K562 (cell line): ENCODE measurements around the gene AQP1. TPM values are rescaled to one million over a fixed set of nuclear protein-coding genes. Genes with fewer than 3 reads are reported as not detected.

Experiments
- ATAC-seq: fragments of 200-7000 bp; cut with Tn5 transposase; 3 replicates; pipeline ENCODE4 v1.9.1; 2020; ENCODE audit warnings: moderate library complexity
- BruUV-seq: library from RNA; stranded (reverse); fragments of 400-500 nt; replicated peaks from 2 replicates; lab custom pipeline; 2021; lab: Mats Ljungman, UMichigan
- CTCF ChIA-PET: fragments of 300-600 bp; formaldehyde crosslinking; extraction: SDS; loops from one replicate; lab custom pipeline; 2021; ENCODE audit warnings: low intra/inter-chr PET ratio; lab: Yijun Ruan, JAX
- POLR2A ChIA-PET: fragments of 300-600, 350-650 bp; sonication (Branson Sonifier 250); formaldehyde crosslinking; extraction: SDS; loops from one replicate; lab custom pipeline; 2021; ENCODE audit warnings: antibody characterized with exemption, inconsistent platforms; lab: Yijun Ruan, JAX
- DNase-seq, 4 experiments: peaks; one replicate each; pipeline versions ENCODE4 v3.0.0 to v3.0.0-alpha.2; 2011 to 2018; ENCODE audit warnings: low spot score in 3 of 4, mixed read lengths in 3 of 4; ENCODE audit errors: extremely low read depth in 1 of 4
- FAIRE-seq: peaks from 2 replicates; lab custom pipeline; 2011; peaks lifted over from hg19 to GRCh38; lab: Jason Lieb, UNC
- H2AFZ ChIP-seq: 2 replicates; pipeline ENCODE4 v1.6.0; 2011; ENCODE audit warnings: low read depth, low read length, control low read depth, inconsistent platforms
- H3K27ac ChIP-seq: fragments of 200-600 bp; 3 replicates; pipeline ENCODE4 v1.8.0; 2011; ENCODE audit warnings: low read depth, mild to moderate bottlenecking, control low read depth, inconsistent platforms, low read length, moderate library complexity, mixed read lengths; ENCODE audit errors: extremely low read depth
- H3K27me3 ChIP-seq, 2 experiments: fragments of 300-600 bp in 1 of 2; 2 replicates in 1 of 2; 3 replicates in 1 of 2; pipeline versions ENCODE4 v1.6.0 to v1.8.0; 2011; ENCODE audit warnings: inconsistent platforms in 2 of 2, low read length in 2 of 2, mild to moderate bottlenecking in 1 of 2, mixed read lengths in 1 of 2, moderate library complexity in 1 of 2; ENCODE audit not compliant: control insufficient read depth in 2 of 2, insufficient read depth in 2 of 2
- H3K36me3 ChIP-seq: fragments of 300-600 bp; 3 replicates; pipeline ENCODE4 v1.8.0; 2011; ENCODE audit warnings: mild to moderate bottlenecking, low read length, inconsistent platforms; ENCODE audit not compliant: control insufficient read depth, insufficient read depth
- H3K4me1 ChIP-seq, 2 experiments: fragments of 200-600 bp in 1 of 2; replicated peaks in 1 of 2; 2 replicates in 1 of 2; 3 replicates in 1 of 2; pipeline versions ENCODE4 v1.5.1 to v1.8.0; 2011; ENCODE audit warnings: inconsistent platforms in 2 of 2, low read length in 2 of 2, mild to moderate bottlenecking in 1 of 2, mixed read lengths in 1 of 2, moderate library complexity in 1 of 2; ENCODE audit not compliant: control insufficient read depth in 2 of 2, insufficient read depth in 2 of 2
- H3K4me2 ChIP-seq: 2 replicates; pipeline ENCODE4 v1.6.1; 2011; ENCODE audit warnings: low read length, control low read depth, inconsistent platforms, mixed read lengths; ENCODE audit not compliant: insufficient read depth
- H3K4me3 ChIP-seq: fragments of 200-600 bp; sonication (generic), shearing (Covaris generic); 2 replicates; pipeline ENCODE4 v1.5.1; 2016; ENCODE audit warnings: control low read depth, inconsistent platforms
- H3K79me2 ChIP-seq: fragments of 200-600 bp; 3 replicates; pipeline ENCODE4 v1.8.0; 2011; ENCODE audit warnings: low read length, inconsistent platforms; ENCODE audit not compliant: control insufficient read depth, insufficient read depth
- H3K9ac ChIP-seq, 2 experiments: 2 replicates each; pipeline versions ENCODE4 v1.6.0 to v1.6.1; 2011; ENCODE audit warnings: low read depth in 2 of 2, low read length in 2 of 2, control low read depth in 1 of 2, inconsistent platforms in 1 of 2, mild to moderate bottlenecking in 1 of 2, mixed read lengths in 1 of 2; ENCODE audit not compliant: insufficient read depth in 1 of 2
- H3K9me1 ChIP-seq: one replicate; pipeline ENCODE4 v1.6.0; 2011; ENCODE audit warnings: inconsistent platforms, mild to moderate bottlenecking, low read length, moderate library complexity; ENCODE audit not compliant: control insufficient read depth, insufficient read depth
- H3K9me3 ChIP-seq: replicated peaks from 2 replicates; pipeline ENCODE4 v1.5.1; 2011; ENCODE audit warnings: low read depth, low read length, inconsistent platforms; ENCODE audit not compliant: control insufficient read depth, insufficient read depth
- H4K20me1 ChIP-seq: replicated peaks from 2 replicates; pipeline ENCODE4 v1.6.1; 2011; ENCODE audit warnings: low read length, inconsistent platforms, mixed read lengths; ENCODE audit not compliant: control insufficient read depth, insufficient read depth
- KLF13 ChIP-seq: fragments of 450-650 bp; IDR thresholded peaks from 2 replicates; pipeline ENCODE4 v1.6.1; 2016; ENCODE audit warnings: missing genetic modification characterization, low read depth, mild to moderate bottlenecking, missing compliant biosample characterization, moderate library complexity, borderline replicate concordance
- MTA2 ChIP-seq: fragments of 450-650 bp; IDR thresholded peaks from 2 replicates; pipeline ENCODE4 v1.6.1; 2016; ENCODE audit warnings: low read depth
- RB1 ChIP-seq: fragments of 450-650 bp; IDR thresholded peaks from 2 replicates; pipeline ENCODE4 v1.6.1; 2017; ENCODE audit warnings: low read depth, mild to moderate bottlenecking
- RBM15 ChIP-seq: fragments of 200-400 bp; formaldehyde crosslinking; IDR thresholded peaks from 2 replicates; pipeline ENCODE4 v1.6.1; 2018; ENCODE audit warnings: mild to moderate bottlenecking, low read length, moderate library complexity; ENCODE audit not compliant: insufficient read depth
- STAG1 ChIP-seq: sonication (generic); formaldehyde crosslinking; IDR thresholded peaks from 2 replicates; pipeline ENCODE4 v1.5.0; 2020; ENCODE audit warnings: missing genetic modification reagents, borderline replicate concordance
- TEAD4 ChIP-seq, 2 experiments: sonication (generic) in 1 of 2; formaldehyde crosslinking in 1 of 2; IDR thresholded peaks; 2 replicates each; pipeline versions ENCODE4 v1.6.1 to v1.8.0; 2012 to 2022; ENCODE audit warnings: borderline replicate concordance in 1 of 2, inconsistent platforms in 1 of 2, low read length in 1 of 2, mild to moderate bottlenecking in 1 of 2, missing genetic modification reagents in 1 of 2
- TOE1 ChIP-seq, 2 experiments: fragments of 450-650 bp in 1 of 2; sonication (generic) in 1 of 2; formaldehyde crosslinking in 1 of 2; IDR thresholded peaks; 2 replicates each; pipeline versions ENCODE4 v1.7.1 to v1.8.0; 2016 to 2022; ENCODE audit warnings: borderline replicate concordance in 2 of 2, mild to moderate bottlenecking in 2 of 2, antibody characterized with exemption in 1 of 2, inconsistent platforms in 1 of 2, low read depth in 1 of 2, missing genetic modification reagents in 1 of 2, moderate library complexity in 1 of 2
- ZFP91 ChIP-seq: sonication (generic); formaldehyde crosslinking; IDR thresholded peaks from 2 replicates; pipeline ENCODE4 v1.8.0; 2022; ENCODE audit warnings: mild to moderate bottlenecking, missing genetic modification reagents
- WGBS: fragments of 100-300 bp; shearing (Covaris generic); methylation state at CpG from one replicate; pipeline ENCODE4 v1.1.6; 2016; ENCODE audit warnings: low coverage, mixed read lengths; ENCODE audit not compliant: insufficient coverage; ENCODE audit errors: missing lambda C conversion rate; 5-methylcytosine and 5-hydroxymethylcytosine counted together
- in situ Hi-C: fragments of 300-500 bp; cut with MboI; formaldehyde crosslinking; loops from 4 replicates; pipeline ENCODE4 v1.15.0; 2018; ENCODE audit warnings: inconsistent platforms, mixed read lengths
- intact Hi-C: fragments of 100-400 bp; cut with micrococcal nuclease; formaldehyde crosslinking; loops from 2 replicates; pipeline ENCODE4 v1.14.2; 2022
- polyA plus RNA-seq, 8 experiments: library from polyadenylated mRNA; depleted of rRNA in 4 of 8; stranded (reverse) in 5 of 8; unstranded in 3 of 8; fragments of >200 nt; fragmentation: Nextera tagmentation in 2 of 8; fragmentation: Illumina TruSeq in 1 of 8; extraction: Ambion mirVana in 2 of 8; extraction: Trizol in 1 of 8; gene quantifications; 2 replicates each; pipeline versions ENCODE4 v1.2.1 to v1.2.3, GENCODE V29; 2011 to 2014; ENCODE audit warnings: inconsistent platforms in 1 of 8, missing spikeins in 1 of 8
- total RNA-seq, 7 experiments: library from RNA; depleted of rRNA in 6 of 7; stranded (reverse); fragments of >200 nt in 6 of 7; fragmentation: Illumina TruSeq in 2 of 7; extraction: Trizol in 2 of 7; gene quantifications; 2 replicates each; pipeline versions ENCODE4 v1.2.1 to v1.2.3, GENCODE V29; 2011 to 2021; ENCODE audit warnings: low replicate concordance in 1 of 7
- TF ChIP-seq, protein P1 (sequence below), 2 experiments: fragments of 250-450 bp in 1 of 2; fragments of 450-650 bp in 1 of 2; sonication (Bioruptor Pico) in 1 of 2; IDR thresholded peaks; 2 replicates each; pipeline versions ENCODE4 v1.6.1 to v1.8.0; 2016 to 2021; ENCODE audit warnings: mild to moderate bottlenecking in 2 of 2, moderate library complexity in 2 of 2, missing compliant biosample characterization in 1 of 2, missing genetic modification characterization in 1 of 2
- TF ChIP-seq, protein P2 (sequence below): fragments of 200-800 bp; sonication (Bioruptor generic); IDR thresholded peaks from 2 replicates; pipeline ENCODE4 v1.6.1; 2016; ENCODE audit warnings: missing genetic modification characterization, missing compliant biosample characterization

AQP1 gene
- total and polyA plus RNA-seq, 9 of the 15 experiments (the other 6 are each of a cell fraction or from before 2014, with no cell fraction given) = 0.18 to 12.6 (median 4.1) TPM

- TF ChIP-seq STAG1 (CRISPR knock-in tag) (no peak), MTA2 (no peak), TOE1 (IDR thresholded peaks at IDR 0.05; ENCODE audit: borderline replicate concordance) (no peak), TOE1 (CRISPR knock-in tag; IDR thresholded peaks at IDR 0.05; ENCODE audit: borderline replicate concordance, low read depth) (no peak)
Measured at GRCh38 chr7:30968747-30969603, 57.3 kb downstream of the AQP1 start (continued).

GRCh38 chr7:30969604-30969970 is 57.9 kb downstream of the AQP1 start:
- peaks cover 1 to 14% of the 10 kb centered on the region in 2 experiments; a peak in 4 of 5 replicates for H3K4me1 ChIP-seq
- intact Hi-C loops (no loop called here), in situ Hi-C loops (no loop called here)
- H3K9me1 ChIP-seq = no peaks in the 10 kb centered on the region
- FAIRE-seq (no peak), ATAC-seq (no peak), DNase-seq (no peak)
- 0% methylated on average over 1 of the region's 1 CpG for WGBS
- CTCF ChIA-PET = no interaction called here
- H3K4me2 ChIP-seq = no peak overlapping the region
- no peak overlapping the region for H3K27ac ChIP-seq
- no TSS peak for BruUV-seq
- H3K36me3 ChIP-seq = no peaks in the 10 kb centered on the region
- H3K27me3 ChIP-seq = peaks cover 5 to 49% of the 10 kb centered on the region in 2 experiments; a peak in 4 of 5 replicates
- no peaks in the 10 kb centered on the region for H3K9me3 ChIP-seq
- H3K4me3 ChIP-seq = no peak overlapping the region
- H4K20me1 ChIP-seq = no peaks in the 10 kb centered on the region
- H2AFZ ChIP-seq = no peak overlapping the region
- no peaks in the 10 kb centered on the region for H3K79me2 ChIP-seq
- POLR2A ChIA-PET = interaction anchor here (0.8 kb wide), 1 partner anchor 196 kb away, joined by 3 read pairs; no protein-coding TSS in a partner anchor
- H3K9ac ChIP-seq = no peak overlapping the region
- TF ChIP-seq KLF13 (tag) (no peak), RB1 (no peak), ZFP91 (CRISPR knock-in tag) (no peak), RBM15 (no peak), TEAD4 (IDR thresholded peaks at IDR 0.05; ENCODE audit: low read length) (no peak), TEAD4 (CRISPR knock-in tag; IDR thresholded peaks at IDR 0.05; ENCODE audit: borderline replicate concordance) (no peak)
- TF ChIP-seq, protein P1, sequence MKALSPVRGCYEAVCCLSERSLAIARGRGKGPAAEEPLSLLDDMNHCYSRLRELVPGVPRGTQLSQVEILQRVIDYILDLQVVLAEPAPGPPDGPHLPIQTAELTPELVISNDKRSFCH (CRISPR knock-in tag; IDR thresholded peaks at IDR 0.05) = no peak
- TF ChIP-seq, protein P1 (tag; IDR thresholded peaks at IDR 0.05) = no peak
- TF ChIP-seq, protein P2, sequence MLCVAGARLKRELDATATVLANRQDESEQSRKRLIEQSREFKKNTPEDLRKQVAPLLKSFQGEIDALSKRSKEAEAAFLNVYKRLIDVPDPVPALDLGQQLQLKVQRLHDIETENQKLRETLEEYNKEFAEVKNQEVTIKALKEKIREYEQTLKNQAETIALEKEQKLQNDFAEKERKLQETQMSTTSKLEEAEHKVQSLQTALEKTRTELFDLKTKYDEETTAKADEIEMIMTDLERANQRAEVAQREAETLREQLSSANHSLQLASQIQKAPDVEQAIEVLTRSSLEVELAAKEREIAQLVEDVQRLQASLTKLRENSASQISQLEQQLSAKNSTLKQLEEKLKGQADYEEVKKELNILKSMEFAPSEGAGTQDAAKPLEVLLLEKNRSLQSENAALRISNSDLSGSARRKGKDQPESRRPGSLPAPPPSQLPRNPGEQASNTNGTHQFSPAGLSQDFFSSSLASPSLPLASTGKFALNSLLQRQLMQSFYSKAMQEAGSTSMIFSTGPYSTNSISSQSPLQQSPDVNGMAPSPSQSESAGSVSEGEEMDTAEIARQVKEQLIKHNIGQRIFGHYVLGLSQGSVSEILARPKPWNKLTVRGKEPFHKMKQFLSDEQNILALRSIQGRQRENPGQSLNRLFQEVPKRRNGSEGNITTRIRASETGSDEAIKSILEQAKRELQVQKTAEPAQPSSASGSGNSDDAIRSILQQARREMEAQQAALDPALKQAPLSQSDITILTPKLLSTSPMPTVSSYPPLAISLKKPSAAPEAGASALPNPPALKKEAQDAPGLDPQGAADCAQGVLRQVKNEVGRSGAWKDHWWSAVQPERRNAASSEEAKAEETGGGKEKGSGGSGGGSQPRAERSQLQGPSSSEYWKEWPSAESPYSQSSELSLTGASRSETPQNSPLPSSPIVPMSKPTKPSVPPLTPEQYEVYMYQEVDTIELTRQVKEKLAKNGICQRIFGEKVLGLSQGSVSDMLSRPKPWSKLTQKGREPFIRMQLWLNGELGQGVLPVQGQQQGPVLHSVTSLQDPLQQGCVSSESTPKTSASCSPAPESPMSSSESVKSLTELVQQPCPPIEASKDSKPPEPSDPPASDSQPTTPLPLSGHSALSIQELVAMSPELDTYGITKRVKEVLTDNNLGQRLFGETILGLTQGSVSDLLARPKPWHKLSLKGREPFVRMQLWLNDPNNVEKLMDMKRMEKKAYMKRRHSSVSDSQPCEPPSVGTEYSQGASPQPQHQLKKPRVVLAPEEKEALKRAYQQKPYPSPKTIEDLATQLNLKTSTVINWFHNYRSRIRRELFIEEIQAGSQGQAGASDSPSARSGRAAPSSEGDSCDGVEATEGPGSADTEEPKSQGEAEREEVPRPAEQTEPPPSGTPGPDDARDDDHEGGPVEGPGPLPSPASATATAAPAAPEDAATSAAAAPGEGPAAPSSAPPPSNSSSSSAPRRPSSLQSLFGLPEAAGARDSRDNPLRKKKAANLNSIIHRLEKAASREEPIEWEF (CRISPR knock-in tag) = no peak
